M059J (cell line): Measurements from ENCODE around the gene RGCC. TPM values are rescaled to one million over a fixed set of nuclear protein-coding genes. Genes with fewer than 3 reads are reported as not detected.
"Not testable (repeated sequence)": the region's sequence is repeated elsewhere in the genome, so short reads cannot be mapped to it uniquely, and the experiment has no call there.

Experiments
- DNase-seq: peaks from one replicate; pipeline ENCODE4 v3.0.0-alpha.2; 2012; ENCODE audit warnings: low read depth
- total RNA-seq: library from RNA; depleted of rRNA; stranded (reverse); fragments of >200 nt; shearing (Covaris generic); gene quantifications from 2 replicates; pipeline ENCODE4 v1.2.3, GENCODE V29; 2014; rRNA removed

RGCC gene
- 2.3 and 4.1 TPM in 2 replicates for total RNA-seq

DNA sequence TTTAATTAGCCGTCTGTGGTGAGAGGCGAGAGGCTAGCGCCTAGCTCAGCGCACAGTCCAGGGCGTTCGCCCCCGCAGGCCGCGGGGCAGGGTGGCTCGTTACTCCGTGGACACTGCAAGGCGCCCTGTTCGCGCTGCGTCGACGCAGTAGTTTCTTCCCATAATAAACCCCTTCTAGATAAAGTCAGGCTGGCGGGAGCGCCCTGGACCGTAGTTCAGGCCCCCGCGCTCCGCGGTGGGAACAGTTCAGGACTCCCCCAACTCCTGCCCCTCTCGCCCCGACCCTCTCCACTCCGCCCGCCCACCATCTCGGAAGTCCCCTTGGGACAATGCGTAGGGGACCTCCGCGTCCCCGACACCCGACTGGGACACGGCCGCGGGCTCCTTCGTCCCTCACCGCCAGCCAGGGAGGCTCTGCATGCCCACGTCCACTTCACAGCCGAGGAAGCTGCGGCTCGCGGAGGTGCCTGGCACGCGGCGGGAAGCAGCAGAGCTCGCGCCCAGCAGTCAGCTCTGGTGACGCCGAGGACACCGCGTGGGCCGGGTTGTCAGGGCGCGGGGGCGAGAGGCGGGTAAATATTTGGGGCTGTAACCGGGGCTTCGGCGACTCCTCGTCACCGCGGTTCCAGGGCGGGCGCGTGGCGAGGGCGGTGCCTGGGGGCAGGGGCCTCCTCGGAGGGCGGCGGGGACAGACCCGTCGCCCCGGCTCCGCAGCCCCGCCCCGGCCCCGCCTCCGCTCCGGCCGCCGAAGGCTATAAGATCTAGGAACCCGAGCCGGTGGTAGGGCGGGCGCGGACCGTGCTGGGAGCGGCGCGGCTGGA, at the start of gene RGCC:
Gene RGCC, plus strand, starts transcription at position 783 of the 821 bp plus-strand sequence. CDS start 158 bp downstream, outside the sequence.
- peak; percentile 55 for DNase-seq

DNA sequence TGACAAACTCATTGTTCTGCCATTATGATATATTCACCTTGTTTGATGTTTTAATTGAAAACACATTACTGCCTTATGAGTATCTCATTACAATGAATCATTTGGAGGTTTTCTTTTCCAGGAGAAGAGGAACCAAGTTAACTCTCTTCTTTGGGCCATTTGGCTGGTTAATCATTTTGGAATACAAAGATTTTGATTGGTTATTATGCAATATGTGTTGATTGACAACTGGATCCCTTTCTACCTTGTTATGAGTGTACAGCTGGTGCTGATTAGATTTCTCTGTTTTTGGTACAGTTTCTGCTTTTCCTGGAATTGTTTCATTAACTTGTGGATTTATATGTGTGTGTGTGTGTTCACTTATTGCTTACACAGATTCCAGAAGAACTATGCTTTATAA, 49.2 kb upstream of the RGCC start:
- DNase-seq = no peak

GRCh38 chr13:41408746-41409145, 48.6 kb upstream of the RGCC start:
- DNase-seq = no peak

DNA sequence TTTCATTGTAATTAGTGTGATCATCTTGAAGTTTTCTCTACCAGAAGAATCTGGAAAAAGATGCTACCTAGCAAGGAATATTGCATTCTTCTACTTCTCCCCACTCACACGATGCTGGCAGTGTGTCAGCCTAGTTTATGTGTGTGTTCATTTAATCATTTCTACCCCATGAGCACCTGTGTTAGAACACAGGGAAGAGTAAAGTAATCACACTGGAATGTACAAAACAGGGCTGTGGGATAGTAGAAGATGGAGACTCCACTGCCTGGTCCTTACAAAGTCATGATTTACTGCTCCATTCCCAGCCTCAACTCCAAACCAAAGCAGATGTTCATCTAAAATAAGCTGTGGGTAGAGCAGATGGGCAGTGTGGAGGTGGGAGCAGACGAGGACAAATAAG, 47.7 kb upstream of the RGCC start:
- no peak for DNase-seq

GRCh38 chr13:41411060-41411459, 46.3 kb upstream of the RGCC start:
- DNase-seq = no peak

DNA sequence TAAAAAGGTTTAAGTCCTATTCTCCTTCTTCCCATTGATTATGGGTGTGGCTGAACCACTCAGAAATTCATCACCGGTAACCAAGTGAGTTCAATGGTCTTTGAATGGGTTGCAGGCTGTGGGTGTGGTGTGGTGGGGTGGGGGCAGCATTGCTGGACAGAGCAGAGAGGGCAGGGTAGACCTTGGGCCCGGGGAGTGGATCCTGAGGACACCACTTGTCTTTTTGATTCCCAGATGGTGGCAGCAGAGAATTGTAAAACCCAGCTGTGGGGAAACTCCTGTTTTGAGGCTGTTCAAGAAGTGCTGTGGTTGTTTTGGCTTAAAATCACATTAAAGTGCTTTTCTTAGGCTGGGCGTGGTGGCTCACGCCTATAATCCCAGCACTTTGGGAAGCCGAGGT, 45.8 kb upstream of the RGCC start:
- peak; percentile 48 for DNase-seq

DNA sequence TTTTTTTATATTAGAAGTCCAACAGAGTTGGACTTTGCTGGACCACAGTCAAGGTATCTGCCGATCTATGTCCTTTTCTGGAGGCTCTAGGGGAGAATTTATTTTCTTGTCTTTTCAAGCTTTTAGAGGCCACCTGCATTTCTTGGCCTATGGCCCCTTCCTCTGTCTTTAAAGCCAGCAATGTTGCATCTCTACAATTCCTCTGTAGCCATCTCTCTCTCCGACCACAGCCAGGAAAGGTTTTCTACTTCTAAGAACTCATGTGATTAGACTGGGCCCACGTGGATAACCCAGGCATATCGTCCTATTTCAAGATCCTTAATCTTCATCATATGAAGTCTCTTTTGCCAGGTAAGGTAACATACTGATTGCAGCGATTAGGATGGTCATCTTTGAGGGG, 43.5 kb upstream of the RGCC start:
- DNase-seq = no peak

- DNase-seq = no peak
Observed at GRCh38 chr13:41416276-41416675, 41.1 kb upstream of the RGCC start.

DNA sequence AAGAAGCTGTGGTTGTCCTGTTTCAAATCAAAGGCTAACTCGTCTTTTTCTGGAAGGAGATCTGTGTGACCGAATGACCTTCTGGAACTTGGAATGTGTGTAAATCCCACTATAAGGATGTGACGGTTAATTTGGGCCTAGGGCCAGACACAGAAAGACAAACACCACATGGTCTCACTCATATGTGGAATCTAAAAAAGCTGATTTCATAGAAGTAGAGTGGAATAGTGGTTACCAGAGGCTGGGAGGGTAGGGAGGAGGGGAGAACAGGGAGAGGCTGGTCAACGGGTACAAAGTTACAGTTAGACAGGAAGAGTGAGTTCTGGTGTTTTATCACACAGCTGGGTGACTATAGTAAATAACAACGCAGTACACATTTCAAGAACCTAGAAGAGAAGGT, 39.3 kb upstream of the RGCC start:
- peak; percentile 6 for DNase-seq

DNA sequence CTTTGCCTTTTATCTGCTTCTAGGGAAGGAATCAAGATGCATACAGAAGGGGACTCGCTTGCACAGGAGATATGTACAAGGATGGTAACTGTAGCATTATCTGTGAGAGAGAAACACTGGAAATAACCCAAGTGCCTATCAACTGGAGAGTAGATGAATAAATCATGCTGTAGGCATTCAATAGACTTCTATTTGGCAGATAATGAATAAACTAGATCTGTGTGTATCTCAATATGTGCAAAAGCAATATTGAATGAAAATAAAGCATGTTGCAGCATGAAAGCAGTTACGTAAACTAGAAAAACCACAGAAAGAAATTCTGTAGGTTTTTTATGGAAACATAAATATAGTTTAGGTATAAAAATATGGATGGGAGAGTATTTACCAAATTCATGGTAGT, 38.6 kb upstream of the RGCC start:
- DNase-seq = no peak

DNA sequence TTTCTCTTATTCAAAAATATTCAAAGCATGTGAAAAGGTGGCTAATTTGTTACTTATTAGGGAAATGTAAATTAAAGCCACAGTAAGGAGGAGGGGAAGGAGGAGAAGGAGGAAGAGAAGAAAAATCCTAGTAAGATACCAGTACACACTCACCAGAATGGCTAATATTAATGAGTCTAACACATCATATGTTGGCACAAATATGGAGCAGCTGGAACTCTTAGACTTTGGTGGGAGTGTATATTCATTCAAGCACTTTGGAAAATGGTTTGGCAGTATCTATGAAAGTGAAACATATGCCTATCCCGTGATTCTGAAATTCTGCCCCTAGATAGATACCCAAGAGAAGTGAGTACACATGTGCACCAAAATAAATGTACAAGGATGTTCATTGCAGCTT, 38.1 kb upstream of the RGCC start:
- no peak for DNase-seq

DNA sequence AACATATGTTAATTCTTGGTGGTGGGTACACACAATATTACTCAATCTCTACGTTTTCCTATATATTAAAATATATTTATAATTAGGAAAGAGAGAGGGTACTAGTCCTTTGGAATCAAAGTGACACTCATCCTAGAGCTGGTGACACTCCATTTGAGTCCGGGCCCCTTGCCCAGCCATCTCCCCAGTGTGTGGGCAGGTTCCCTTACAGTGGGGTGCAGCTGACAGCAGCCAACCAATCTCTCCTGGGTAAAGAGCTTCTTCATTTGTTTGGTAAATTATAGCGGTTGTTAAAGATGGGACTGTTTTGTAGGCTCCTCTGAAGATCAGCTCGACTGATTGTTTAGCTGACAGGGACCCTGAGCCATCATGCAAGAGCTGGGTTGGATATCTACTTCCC, 37.2 kb upstream of the RGCC start:
- no peak for DNase-seq

DNA sequence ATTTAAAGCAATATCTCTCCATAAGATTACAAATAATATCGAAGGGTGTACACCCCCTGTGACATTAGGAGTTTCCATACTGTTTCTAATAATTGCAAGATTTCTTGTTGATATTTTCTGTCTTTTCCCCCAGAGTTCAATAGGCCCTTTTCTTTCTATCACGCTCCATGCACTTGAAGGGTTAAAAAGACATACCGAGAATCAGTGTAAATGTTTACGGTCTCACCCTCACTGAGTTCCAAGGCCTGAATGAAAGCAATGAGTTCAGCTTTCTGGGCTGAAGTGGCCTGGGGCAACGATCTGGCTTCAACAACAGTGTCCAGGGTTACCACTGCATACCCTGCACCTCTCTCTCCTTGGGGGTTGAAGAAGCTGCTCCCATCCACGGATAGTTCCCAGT, 36.0 kb upstream of the RGCC start:
- not testable (repeated sequence) for DNase-seq

DNA sequence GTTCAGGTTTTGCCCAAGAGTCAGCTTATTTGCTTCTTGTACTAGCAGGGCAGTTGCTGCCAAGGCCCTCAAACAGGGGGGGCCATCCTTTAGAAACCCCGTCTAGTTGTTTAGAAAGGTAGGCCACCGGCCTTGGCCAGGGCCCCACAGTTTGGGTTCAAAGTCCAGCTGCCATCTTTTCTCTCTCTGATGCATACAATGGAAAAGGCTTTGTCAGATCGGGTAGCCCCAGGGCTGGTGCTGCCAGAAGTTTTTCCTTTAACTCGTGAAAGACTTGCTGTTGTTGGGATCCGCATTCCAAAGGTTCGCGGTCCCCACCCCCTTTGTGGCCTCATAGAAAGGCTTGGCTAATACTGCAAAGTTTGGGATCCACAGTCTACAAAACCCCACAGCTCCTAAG, 35.4 kb upstream of the RGCC start:
- DNase-seq = not testable (repeated sequence)

- DNase-seq = not testable (repeated sequence)
Observed at GRCh38 chr13:41423259-41423658, 34.1 kb upstream of the RGCC start.

DNA sequence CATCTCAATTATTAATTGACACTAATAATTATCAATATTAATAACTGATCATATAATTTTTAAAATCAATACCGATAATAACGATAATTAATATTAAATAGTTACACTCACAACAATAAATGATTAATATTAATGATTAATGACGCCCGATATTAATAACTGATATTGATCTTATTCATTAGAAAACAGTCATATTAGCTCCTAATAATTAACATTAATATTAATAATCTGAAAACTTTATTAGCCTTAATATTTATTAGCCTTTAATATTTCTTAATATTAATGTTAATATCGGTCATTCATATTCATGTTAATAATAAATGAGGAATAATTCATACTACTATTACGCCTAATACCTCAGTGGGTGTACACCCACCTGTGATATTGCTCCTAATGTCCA, 32.7 kb upstream of the RGCC start:
- not testable (repeated sequence) for DNase-seq

DNA sequence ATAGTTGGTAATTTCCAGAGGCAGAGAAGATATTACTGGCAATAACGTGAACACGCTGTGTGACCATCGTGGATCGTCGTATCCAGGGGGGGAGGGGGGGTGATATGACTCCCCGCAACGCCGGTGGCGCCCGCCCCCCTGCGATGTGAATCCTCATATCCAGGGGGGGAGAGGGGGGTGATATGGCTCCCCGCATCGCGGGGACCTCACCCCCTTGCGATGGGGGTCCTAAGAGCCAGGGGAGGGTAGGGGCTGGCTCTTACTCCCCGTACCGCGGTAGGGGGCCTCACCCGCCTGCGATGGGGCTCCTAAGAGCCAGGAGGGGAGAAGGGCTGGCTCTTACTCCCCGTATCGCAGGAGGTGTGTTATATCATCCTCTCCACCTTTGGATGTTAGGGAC, 31.3 kb upstream of the RGCC start:
- no peak for DNase-seq

DNA sequence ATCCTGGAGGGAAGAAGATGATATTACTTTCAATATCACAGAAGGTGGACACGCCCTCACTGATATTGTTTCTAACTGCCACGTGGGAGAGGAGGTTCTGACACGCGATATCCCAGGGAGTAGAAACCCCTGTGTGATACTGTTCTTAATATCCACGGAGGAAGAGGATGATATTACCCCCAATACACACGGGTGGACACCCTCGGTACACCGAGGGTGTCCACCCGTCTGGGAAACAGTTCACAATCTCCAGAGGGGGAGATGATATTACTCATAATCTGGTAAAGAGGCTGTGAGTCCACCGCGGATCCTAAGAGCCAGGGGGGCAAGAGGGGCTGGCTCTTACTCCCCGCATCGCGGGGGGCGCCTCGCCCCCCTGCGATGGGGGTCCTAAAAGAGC, 29.7 kb upstream of the RGCC start:
- peak; percentile 11 for DNase-seq

DNA sequence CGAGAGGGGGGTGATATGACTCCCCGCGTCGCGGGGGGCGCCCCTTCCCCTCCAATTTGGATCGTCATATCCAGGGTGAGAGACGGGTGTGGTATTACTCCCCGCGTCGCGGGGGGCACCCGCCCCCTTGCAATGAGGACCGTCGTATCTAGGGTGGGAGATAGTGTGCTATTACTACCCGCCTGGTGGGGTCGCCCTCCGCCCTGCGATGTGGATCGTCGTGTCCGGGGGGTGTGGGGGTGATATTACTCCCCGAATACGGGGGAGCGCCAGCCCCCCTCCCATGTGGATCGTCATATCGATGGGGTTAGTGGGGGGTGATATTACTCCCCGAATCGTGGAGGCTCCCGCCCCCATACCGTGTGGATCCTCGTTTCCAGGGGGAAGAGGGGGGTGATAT, 29.2 kb upstream of the RGCC start:
- no peak for DNase-seq

DNA sequence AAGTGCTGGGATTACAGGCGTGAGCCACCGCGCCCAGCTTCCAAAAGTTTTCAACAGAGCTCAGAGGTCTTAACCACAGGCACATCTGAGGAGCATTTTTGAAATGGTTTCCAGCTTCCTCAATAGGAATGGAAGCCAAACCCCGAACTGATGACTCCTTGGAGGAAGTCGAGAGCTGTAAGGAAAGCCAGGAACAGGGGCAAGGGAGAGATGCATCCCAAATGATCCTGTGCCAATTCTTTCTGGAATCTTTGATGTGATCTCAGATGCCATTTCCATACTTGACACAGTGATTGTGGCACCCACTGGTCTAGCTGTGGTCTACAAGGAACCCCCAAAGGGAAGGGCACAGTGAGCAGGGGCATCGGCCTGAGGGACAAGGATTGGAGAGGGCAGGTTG, 23.3 kb upstream of the RGCC start:
- DNase-seq = not testable (repeated sequence)

GRCh38 chr13:41434831-41435520, 22.4 kb upstream of the RGCC start:
- DNase-seq = no peak

- DNase-seq = no peak
Observed at GRCh38 chr13:41443969-41444368, 13.4 kb upstream of the RGCC start.

- DNase-seq = peak; percentile 19
Observed at GRCh38 chr13:41452462-41452861, 4.9 kb upstream of the RGCC start.
